GM12892 (cell line): ENCODE data around the gene SLC43A3.

Experiments used
- POLR2A ChIP-seq: IDR thresholded peaks from 2 replicates; pipeline ENCODE4 v1.6.1; 2011; ENCODE audit warnings: low read depth, low read length, control low read depth
- POLR2AphosphoS5 ChIP-seq: IDR thresholded peaks from 2 replicates; pipeline ENCODE4 v1.6.1; 2011; ENCODE audit warnings: low read depth, low read length, control low read depth
- TAF1 ChIP-seq: IDR thresholded peaks from 2 replicates; pipeline ENCODE4 v1.6.1; 2011; ENCODE audit warnings: low read depth, mild to moderate bottlenecking, control low read depth, low read length, borderline replicate concordance

GRCh38 chr11:57425565-57426438, 1.1 kb downstream of the SLC43A3 start:
- TF ChIP-seq POLR2A, result no peak; the same call in none of the 2 replicates
- TF ChIP-seq POLR2AphosphoS5, result no peak; the same call in 1 of the 2 replicates
- no peak for TF ChIP-seq TAF1
